Stimulated activated naive CD4-positive, alpha-beta T cell treated with Interleukin-2 at 50 U/mL for 16 hours (primary cell): Measurements from ENCODE around the gene CHAF1A.

Experiments used
- DNase-seq: peaks from one replicate; lab custom pipeline; 2025; lab: John Stamatoyannopoulos, UW

The CHAF1A gene

DNA sequence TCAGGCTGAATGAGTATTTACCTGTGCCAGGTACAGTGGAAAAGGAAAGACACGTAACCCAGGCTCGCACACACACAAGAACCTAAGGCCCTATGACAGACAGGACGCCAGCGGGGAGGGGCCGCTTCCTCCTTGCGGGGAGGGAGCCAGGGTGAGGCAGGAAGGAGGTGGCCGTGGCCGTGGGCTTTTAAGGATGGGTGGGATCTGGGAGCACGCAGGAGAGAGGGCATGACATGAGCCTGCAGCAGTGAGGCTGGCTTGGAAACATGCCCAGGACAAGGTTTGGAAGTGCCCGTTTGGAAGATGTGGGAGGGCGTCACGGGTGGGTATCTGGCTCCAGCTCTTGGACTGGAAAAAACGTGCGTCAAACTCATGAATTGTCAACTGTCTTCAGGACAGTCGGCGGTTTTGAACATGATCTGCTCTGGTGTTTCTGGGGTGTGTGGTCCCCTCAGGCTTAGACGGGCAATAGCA is 22.1 kb upstream of the CHAF1A start:
- peak; percentile 22 for DNase-seq

DNA sequence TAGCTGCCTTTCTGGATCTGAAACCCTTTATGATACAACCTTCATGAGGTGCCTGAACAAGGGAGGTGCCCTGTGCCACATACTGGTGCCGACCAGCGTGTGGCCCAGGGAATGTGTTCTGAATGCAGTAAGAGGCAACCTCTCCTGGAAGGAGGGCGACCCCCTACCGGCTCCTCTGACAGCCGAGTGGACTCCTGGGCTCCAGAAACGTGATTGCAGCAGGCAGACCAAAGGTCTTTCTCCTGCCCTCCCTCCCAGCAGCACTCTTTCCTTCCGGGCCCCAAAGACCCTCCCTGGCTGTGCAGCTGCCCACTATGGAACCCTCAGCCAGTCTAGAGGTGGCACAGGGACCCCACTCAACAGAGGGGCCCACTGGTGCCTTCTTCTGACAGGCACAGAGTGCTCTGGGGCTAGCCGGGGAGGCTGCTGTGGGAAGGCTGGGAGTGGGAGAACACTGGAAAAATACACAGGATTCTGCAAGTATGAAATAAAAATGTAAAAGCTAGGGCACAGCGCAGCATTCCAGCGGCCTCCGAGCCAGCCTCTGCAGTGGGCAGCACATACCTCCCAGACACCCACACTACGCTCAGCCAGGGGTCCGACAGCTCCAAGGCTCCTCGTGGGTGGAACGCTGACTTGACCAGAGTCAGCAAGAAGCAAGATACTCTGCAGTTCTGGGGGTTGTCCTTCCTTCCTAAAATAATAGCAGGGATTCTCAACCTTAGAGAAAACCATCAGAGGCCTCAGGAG is 17.0 kb upstream of the CHAF1A start:
- no peak for DNase-seq

DNA sequence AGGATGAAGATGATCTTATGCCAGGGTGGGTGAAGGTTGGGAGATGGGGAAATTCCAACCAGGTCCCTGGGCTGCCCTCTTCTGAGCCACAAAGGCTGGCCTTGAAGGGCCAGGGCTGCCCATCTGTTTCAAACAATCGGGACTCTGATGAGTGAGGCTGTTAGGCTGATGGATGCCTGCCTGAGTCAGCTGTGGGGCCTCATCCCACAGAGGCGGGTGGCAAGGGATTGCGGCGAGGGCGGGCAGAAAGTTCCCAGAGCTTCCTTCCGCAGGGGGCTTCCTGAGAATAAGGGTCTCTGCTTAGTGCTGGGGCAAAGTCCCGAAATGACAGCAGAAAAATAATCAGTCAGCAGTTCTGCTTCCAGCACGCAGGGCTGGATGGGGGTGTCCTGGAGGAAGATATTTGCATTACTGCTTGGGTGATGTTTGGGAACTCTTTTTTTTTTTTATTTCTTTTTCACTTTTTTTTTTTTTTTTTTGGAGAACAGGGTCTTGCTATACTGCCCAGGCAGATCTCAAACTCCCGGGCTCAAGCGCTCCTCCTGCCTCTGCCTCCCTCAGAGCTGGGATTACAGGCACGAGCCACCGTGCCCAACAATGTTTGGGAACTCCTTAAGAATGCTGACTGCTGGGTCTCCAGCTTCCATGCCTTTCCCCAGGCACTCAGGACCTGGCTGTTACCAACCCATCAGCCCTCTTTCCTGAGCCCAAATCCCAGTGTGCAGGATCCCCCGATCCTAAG is 16.2 kb upstream of the CHAF1A start:
- DNase-seq, result no peak

DNA sequence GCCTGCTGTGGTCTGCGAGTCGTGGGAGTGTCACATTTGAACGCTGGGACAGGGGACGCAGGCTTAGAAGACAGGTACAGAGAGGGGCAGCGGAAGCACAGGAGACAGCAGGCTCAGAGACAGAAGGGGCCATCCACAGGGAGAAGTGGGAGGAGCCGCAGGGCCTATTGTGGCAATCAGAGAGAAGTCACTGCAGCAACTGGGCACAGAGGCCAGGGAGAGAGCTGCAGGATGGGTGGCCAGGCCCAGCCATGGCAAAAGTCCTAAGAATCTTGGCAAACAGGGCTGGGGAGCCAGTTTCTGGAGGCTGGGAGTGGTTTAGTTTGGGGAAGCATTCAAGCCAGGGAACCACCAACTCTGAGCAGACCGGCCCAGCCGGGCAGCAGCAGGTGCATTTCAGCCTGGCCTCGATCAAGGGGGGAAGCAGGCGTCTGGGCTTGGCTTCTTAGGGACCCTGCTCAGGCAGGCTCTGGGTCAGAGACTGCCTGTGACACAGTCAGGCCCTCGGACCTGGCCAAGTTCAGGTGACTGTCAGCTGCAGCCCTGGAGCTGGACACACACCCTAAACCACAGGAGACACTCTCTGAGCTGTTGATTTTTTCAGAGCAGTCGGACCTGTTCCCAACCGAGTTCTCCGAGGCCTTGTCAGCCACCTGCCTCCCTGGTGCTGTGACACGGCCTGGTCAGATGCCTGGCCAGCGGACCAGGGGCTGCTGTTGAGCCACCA is 13.9 kb upstream of the CHAF1A start:
- DNase-seq, result no peak

DNA sequence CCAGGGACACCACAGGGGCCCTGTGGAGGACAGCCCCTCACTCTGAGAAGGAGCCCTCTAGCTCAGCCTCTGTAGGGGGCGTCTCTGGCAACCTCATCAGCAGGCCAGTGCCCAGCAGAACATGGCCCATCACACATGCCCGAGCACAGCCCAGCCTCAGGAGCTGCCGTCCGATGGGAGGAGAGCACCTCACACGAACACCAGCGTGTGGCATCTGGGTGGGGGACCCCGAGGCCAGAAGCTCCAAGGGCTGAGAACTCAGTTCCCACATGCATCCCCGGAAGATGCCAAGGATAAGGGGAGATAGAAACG is 13.4 kb upstream of the CHAF1A start:
- DNase-seq, result no peak

DNA sequence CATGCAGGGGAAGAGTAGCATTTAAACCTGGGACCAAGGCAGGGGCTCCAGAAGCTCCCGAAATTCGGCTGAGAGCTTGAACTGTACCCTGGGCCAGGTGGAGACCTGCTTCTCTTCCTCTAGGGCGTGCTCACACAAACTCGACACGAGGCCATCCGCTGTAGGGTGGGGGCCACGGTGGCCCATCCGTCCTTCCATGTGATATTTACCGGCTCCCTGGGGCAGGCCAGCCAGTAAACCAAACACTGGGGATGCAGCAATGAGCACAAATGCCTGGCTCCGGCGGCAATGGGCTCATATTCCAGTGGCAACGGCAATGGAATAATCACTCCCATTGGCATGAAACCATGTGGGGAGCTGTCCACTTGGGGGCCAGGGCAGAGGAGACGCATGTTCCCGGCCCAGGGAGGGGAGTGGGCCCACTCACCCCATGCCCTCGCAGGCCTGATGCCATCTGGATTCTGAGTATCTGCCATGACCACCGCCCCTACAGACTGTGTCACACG is 12.9 kb upstream of the CHAF1A start:
- DNase-seq, result no peak

DNA sequence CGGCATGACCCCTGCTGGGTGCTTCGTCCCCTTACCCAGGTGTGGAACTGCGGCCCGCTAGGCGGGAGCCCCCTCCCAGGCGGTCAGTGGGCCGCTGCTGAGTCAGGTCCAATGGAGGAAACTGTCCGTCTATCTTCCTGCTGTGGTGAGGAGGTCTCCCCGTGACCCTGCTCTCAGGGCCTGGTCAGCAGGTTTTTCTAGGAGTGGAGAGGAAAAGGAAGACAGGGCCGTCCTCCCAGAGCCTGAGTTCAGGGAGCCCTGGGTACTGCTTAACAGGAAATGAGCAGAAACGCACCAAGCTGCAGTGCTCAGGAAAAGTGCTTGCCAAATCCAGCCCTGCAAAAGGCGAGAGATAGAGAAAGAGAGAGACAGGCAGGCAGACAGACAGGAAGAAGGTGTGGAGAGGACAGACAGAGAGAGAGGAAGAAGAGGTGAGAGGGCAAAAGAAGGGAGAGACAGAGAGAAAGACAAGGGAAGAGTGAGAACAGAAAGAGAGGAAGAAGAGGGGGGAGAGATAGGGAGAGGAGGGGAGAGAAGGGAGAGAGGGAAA is 12.3 kb upstream of the CHAF1A start:
- DNase-seq, result no peak

DNA sequence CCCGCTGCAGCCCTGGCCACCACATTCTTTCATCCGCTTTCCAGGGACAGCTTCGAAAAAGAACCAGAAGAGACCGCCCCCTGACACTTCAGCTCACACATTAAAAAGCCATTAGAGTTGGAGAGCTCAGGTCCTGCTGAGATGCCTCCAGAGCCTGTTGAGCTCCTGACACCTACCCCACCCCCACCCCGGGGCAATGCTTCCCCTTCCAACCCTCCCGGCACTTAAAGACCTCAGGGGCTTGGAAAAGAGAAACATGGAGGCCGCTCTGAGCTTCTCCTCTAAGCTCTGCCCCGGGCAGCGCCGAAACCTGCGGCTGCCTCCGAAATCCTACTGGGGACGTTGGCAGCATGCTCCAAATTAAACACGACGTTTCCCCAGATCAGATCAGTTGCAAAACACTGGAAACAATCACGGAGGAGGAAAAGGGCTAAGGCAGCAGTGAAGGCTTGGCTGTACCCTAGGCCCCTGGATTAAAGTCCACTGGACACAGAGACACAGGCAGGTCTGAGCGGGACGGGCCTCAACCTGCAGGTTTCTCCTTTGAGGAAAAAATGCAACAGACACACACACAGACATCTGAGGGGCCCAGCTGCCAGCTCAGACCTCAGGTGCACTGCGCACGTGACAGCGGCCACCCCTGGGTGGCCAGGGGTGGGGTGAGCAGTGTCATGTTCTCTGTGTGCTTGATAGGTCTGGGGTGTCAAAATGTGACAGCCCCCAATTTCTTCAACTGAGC is 11.7 kb upstream of the CHAF1A start:
- no peak for DNase-seq

DNA sequence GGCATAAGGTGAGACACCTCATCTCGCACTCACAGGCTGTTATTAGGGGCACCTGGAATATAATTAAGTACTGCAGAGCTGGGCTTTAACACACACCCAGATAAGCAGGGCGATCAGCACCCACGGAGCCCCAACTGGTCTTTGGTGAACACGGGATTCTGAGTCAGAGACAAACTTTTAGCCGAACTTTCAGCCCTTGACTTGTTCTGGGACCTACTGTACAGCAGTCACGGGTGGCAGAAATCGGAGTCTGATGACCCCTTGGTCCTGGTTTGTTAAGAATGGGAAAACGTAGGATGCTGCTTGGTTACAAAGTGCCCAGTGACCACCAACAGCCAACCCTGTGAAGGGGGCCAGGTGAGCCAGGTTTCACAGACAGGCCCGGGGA is 11.1 kb upstream of the CHAF1A start:
- DNase-seq, result no peak

DNA sequence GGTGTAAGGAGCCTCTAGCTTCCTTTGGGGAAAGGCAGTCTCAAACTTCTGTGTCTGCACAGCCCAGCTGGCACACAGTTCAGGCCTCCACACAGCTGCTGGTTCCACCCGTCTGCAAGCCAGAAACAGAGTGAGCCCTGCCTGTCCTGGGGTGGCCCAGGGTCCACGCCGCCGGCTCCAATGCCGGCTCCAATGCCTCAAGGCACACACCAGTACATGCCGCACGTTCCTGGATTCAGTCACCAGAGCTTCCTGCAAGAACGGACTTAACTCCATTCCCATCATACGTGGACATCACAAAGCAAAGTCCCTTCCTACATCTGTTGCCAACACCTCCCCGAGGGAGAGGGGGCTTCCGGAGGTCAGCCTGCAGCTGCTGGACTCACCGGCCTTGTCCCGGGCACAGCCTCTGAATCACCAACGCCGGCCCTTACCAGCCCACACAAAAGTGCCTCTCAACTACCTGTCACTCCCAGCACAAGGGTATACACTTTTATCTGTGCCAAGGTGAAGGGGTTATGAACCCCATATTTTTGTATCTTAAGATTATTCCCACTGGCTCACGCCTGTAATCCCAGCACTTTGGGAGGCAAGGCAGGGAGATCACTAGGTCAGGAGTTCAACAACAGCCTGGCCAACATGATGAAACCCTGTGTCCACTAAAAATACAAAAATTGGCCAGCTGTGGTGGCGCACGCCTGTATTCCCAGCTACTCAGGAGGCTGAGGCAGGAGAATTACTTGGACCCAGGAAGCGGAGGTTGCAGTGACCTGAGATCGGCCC is 10.5 kb upstream of the CHAF1A start:
- no peak for DNase-seq

DNA sequence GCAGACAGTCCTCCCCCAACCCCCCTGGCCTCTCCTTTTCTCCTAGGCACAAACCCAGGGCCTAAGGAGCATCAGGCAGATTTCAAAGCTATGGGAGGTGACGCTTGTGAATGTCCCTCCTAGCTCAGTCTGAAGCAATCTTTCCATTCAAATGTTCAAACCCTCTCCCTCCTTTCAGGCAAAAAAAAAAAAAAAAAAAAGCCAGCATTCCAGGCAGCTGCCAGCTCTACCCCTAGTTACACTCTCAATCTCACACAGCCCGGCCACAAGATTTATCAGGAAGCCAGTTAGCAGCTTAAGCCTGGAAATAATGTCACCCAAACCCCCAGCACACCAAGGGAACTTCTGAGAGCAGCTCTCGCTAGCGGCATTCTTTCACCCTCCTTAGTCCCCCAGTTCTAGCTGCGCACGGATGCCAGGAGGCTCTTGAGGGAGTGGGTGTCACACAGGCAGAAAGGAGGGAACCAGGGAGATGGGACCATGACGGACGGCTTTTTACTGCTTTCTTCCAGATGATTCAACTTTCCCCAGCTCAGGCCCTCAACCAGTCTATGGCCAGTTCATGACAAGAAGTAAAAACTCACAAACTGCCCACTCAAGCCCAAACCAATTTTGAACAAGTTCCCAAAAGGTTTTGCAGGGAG is 8.4 kb upstream of the CHAF1A start:
- no peak for DNase-seq

DNA sequence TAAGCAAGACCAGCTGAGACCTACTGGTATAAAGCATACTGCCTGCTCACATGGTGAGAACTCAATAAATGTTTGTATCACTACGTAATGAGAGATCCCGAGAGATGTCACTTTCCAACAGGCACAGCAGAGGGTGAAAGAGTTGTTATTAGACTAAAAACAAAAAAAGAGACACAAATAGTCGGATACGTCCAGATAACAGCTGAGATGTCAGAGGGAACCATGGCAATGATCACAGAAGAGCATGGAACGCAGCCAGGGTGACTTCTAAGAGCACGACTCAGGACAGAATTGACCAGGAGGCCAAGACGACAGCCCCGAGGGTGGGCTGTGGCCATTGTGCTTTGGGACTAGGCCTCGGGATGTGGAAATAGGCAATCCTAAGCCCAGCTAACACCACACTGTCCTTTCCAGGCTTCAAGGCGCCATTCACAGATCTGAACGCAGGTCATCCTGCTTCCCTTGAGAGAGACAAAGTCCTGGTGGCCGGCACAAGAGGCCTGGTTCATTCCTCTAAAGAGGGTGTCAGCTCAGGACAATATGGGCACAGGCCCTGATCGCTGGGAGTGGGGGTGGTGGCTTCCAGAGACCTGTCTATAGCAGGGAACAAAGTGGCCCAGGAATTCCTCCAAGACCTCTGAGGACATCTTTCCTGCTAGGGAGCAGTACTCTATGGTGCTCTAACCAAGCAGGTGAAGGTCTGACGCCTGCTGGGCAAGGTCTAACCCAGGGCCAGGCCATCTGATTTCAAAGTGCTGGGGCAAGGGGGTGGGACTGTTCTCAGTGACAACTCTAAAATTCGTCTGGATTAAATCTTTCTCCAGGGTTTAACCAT is 5.3 kb upstream of the CHAF1A start:
- DNase-seq, result no peak

DNA sequence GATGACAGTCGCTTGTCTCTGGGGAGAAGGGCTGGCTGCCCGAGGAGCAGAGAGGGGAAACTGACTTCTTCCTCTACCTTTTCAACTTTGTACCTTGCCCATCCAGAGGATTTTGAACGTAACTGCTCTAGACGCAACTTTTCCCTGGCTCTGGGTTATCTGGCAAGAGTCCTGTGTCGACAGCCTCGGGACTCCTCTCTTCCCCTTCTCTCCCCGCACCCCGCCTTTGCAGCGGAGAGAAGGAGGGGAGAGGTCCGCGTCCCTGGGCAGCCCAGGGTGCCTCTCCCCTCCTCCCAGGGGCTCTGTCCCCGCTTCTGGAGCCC is 2.7 kb upstream of the CHAF1A start:
- peak; percentile 38 for DNase-seq

DNA sequence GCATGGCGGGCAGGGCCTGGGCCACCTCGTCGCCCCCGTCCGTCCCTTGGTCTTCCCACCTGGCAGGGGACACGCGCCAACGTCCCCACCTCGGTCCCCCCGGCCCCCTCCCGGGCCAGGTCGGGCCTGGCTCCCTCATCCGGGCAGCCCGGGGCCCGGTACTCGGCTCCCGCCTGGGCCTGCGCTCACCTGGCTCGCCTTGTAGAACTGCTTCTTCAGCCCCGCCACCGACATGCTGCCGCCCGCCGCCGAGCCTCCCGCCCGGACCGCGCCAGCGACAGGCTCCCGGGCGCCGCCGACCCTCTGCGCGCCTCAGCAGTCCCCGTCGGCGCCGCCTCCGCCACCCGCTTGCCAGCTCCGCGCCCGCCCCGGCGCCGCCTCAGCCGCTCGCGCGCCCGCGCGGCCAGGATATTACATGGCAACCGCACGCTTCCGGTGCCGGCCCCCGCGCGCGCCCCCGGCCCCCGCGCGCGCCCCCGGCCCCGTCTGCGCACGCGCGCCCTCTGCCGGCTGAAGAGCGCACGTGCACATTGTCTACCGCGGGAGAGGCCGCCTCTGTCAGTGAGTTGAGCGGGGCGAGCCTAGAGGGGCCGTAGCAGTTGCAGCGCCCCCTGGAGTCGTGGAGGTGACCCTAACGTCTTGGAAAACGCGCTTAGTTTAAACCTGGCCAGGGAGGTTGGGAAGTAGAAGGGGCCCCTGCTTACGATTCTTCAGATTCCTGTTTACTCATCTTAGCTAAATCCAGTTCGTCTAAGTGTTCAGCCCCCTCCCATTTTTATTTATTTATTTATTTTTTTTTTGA is 2.1 kb upstream of the CHAF1A start, which contains the start of gene SH3GL1:
Gene SH3GL1 (minus strand): TSS at position 413 of the 802 bp plus-strand sequence. CDS start 179 bp downstream, at position 234.
- DNase-seq, result peak; percentile 84

DNA sequence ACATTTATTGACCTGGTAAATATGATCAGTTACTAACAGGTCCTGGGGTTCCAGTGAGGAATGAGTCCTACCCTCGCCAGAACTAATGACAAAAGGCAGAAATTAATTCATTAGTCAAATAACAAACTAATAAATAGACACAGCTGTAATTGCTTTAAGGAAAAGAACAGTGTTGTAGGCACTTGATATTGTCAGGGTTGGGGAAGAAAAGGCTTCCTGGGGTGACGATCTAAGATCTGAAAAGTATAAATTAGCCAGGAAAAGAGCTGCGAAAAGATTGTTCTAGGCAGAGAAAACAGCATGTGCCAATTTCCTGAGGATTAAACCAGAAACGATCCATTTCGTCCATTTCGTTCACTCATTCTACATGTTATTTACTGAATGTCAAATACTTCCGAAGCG is 670 bp upstream of the CHAF1A start:
- DNase-seq, result no peak

DNA sequence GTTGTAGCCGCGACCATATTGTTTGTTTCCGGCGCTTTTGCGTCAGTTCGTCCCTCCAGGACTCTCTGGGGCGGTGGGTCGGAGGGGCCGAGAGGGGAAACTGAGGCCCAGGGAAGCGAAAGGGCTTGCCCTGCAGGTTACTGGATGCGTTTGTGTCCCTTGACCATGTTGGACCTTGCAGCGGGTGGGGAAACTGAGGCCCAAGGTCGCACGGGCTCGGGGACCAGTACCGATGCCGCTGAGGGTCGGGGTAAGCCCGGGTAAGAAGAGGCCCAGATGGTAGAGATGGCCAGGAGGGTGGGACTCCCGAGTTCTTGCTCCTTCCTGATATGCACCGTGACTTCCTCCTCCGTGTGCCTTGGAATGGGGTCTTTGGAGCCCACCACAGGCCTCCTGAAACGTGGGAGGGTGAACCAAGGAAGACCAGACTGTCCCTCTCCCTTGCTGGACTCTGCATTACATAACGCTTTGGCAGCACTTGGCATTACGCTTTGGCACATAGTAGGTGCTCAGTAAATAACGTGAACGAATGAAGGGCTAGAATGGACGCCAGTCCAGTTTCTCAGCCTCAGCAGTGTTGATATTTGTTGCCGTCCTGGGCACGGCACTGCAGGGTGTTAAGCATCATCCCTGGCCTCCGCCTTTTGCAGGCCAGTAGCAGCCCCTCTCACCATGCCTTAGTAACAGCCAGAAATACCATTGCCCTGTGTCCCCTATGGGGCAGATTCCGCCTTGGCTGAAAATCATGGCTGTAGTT is 743 bp downstream of the CHAF1A start:
- no peak for DNase-seq

DNA sequence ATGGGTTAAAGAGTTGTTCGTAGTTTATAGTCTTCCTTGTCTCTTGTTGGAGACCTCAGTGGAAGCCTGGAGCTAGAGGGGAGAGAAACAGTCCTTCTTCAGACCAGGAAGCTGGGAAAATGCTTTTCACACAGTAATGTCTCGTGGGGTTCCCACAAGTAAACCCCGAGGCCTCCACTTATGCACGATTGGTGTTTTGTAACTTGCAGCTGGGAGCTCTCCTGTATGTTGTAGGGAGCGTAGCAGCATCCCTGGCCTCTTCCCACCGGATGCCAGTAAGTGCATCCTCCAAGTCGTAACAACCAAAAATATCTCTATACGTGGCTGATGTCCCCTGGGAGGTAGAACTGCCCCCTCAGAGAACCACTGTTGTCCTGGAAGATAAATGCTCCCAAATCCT is 3.5 kb downstream of the CHAF1A start:
- DNase-seq, result no peak

DNA sequence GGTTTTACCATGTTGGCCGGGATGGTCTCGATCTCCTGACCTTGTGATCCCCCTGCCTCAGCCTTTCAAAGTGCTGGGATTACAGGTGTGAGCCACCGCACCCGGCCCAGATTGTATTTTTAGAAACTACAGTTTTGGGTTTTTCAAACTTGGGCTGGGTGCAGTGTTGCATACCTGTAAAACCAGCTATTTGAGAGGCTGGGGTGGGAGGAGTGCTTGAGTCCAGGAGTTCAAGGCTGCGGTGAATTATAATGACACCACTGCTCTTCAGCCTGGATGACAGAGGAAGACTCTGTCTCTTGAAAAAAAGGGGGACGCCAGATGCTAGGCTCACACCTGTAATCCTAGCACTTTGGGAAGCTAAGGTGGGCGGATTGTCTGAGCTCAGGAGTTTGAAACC is 4.2 kb downstream of the CHAF1A start:
- DNase-seq, result no peak
